Measurements from ENCODE around the gene MFSD2B.
A peak's percentile ranks its signal among the peaks of the same experiment; 100 is the strongest.

The MFSD2B gene

GRCh38 chr2:24047703-24048033 lies 37.8 kb downstream of the MFSD2B start:
- Histone ChIP-seq H3K4me3 (ENCODE audit: low read length, poor library complexity, severe bottlenecking) (peak overlapping the region; percentile 90), H2AFZ (ENCODE audit: low read length) (peak overlapping the region; percentile 96), H3K27me3 (ENCODE audit: insufficient read depth, low read length, poor library complexity, severe bottlenecking) (no peaks in the 10 kb centered on the region), H3K36me3 (ENCODE audit: insufficient read depth, low read length) (no peaks in the 10 kb centered on the region), H3K79me2 (ENCODE audit: insufficient read depth, low read length) (peaks cover 19% of the 10 kb centered on the region), H3K9me3 (ENCODE audit: insufficient read depth, low read depth, low read length) (no peaks in the 10 kb centered on the region), H3K4me2 (ENCODE audit: low read depth, low read length, poor library complexity, severe bottlenecking) (peak overlapping the region; percentile 75), H3K9ac (ENCODE audit: low read depth, low read length, poor library complexity, severe bottlenecking) (peak overlapping the region; percentile 62), H3K9me2 (replicated peaks; ENCODE audit: low read depth, low read length) (no peaks in the 10 kb centered on the region), H3K4me1 (ENCODE audit: insufficient read depth, low read length, poor library complexity, severe bottlenecking) (peaks cover 21% of the 10 kb centered on the region), H3F3A (ENCODE audit: low read depth) (no peaks in the 10 kb centered on the region), H4K20me1 (ENCODE audit: insufficient read depth, low read length, poor library complexity, severe bottlenecking) (no peaks in the 10 kb centered on the region)
- no peak for TF ChIP-seq EZH2phosphoT487 (IDR thresholded peaks at IDR 0.05; ENCODE audit: borderline replicate concordance)
- TF ChIP-seq, protein P1, sequence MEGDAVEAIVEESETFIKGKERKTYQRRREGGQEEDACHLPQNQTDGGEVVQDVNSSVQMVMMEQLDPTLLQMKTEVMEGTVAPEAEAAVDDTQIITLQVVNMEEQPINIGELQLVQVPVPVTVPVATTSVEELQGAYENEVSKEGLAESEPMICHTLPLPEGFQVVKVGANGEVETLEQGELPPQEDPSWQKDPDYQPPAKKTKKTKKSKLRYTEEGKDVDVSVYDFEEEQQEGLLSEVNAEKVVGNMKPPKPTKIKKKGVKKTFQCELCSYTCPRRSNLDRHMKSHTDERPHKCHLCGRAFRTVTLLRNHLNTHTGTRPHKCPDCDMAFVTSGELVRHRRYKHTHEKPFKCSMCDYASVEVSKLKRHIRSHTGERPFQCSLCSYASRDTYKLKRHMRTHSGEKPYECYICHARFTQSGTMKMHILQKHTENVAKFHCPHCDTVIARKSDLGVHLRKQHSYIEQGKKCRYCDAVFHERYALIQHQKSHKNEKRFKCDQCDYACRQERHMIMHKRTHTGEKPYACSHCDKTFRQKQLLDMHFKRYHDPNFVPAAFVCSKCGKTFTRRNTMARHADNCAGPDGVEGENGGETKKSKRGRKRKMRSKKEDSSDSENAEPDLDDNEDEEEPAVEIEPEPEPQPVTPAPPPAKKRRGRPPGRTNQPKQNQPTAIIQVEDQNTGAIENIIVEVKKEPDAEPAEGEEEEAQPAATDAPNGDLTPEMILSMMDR (conservative IDR thresholded peaks at IDR 0.05; ENCODE audit: low read length) = no peak

GRCh38 chr2:24048769-24049484 lies 39.0 kb downstream of the MFSD2B start:
- Histone ChIP-seq H3K9me2 (replicated peaks; ENCODE audit: low read depth, low read length) (no peaks in the 10 kb centered on the region), H3K9ac (ENCODE audit: low read depth, low read length, poor library complexity, severe bottlenecking) (no peak overlapping the region), H3K4me3 (ENCODE audit: low read length, poor library complexity, severe bottlenecking) (peak overlapping the region; percentile 70), H3K27me3 (ENCODE audit: insufficient read depth, low read length, poor library complexity, severe bottlenecking) (no peaks in the 10 kb centered on the region), H3F3A (ENCODE audit: low read depth) (no peaks in the 10 kb centered on the region), H2AFZ (ENCODE audit: low read length) (peak overlapping the region; percentile 65), H3K9me3 (ENCODE audit: insufficient read depth, low read depth, low read length) (no peaks in the 10 kb centered on the region), H3K79me2 (ENCODE audit: insufficient read depth, low read length) (peaks cover 19% of the 10 kb centered on the region), H4K20me1 (ENCODE audit: insufficient read depth, low read length, poor library complexity, severe bottlenecking) (no peaks in the 10 kb centered on the region), H3K36me3 (ENCODE audit: insufficient read depth, low read length) (no peaks in the 10 kb centered on the region), H3K4me2 (ENCODE audit: low read depth, low read length, poor library complexity, severe bottlenecking) (peak overlapping the region; percentile 66), H3K4me1 (ENCODE audit: insufficient read depth, low read length, poor library complexity, severe bottlenecking) (peaks cover 21% of the 10 kb centered on the region)
- no peak for TF ChIP-seq EZH2phosphoT487 (IDR thresholded peaks at IDR 0.05; ENCODE audit: borderline replicate concordance)
- TF ChIP-seq, protein P1 (conservative IDR thresholded peaks at IDR 0.05; ENCODE audit: low read length) = no peak

- Histone ChIP-seq H3K36me3 (ENCODE audit: insufficient read depth, low read length) (no peaks in the 10 kb centered on the region), H3K4me1 (ENCODE audit: insufficient read depth, low read length, poor library complexity, severe bottlenecking) (peaks cover 21% of the 10 kb centered on the region), H3K27me3 (ENCODE audit: insufficient read depth, low read length, poor library complexity, severe bottlenecking) (no peaks in the 10 kb centered on the region), H3K4me2 (ENCODE audit: low read depth, low read length, poor library complexity, severe bottlenecking) (peak within 1 kb of the TSS; percentile 66), H3K9me2 (replicated peaks; ENCODE audit: low read depth, low read length) (no peaks in the 10 kb centered on the region), H3K4me3 (ENCODE audit: low read length, poor library complexity, severe bottlenecking) (peak within 1 kb of the TSS; percentile 70), H3K79me2 (ENCODE audit: insufficient read depth, low read length) (peaks cover 19% of the 10 kb centered on the region), H3F3A (ENCODE audit: low read depth) (no peaks in the 10 kb centered on the region), H2AFZ (ENCODE audit: low read length) (peak within 1 kb of the TSS; percentile 65), H4K20me1 (ENCODE audit: insufficient read depth, low read length, poor library complexity, severe bottlenecking) (no peaks in the 10 kb centered on the region), H3K9me3 (ENCODE audit: insufficient read depth, low read depth, low read length) (no peaks in the 10 kb centered on the region), H3K9ac (ENCODE audit: low read depth, low read length, poor library complexity, severe bottlenecking) (no peak within 1 kb of the TSS)
- no peak for TF ChIP-seq EZH2phosphoT487 (IDR thresholded peaks at IDR 0.05; ENCODE audit: borderline replicate concordance)
- TF ChIP-seq, protein P1 (conservative IDR thresholded peaks at IDR 0.05; ENCODE audit: low read length) = no peak
Measured at GRCh38 chr2:24049485-24050021, 39.7 kb downstream of the MFSD2B start, which contains the start of gene FKBP1B. Gene FKBP1B, plus strand, starts transcription at chr2:24049741. Its CDS starts 109 bp downstream, at chr2:24049850.
